Measurements from ENCODE around the gene TBC1D2B.

- TF ChIP-seq CTCF (IDR thresholded peaks at IDR 0.05) (no peak), POLR2A (IDR thresholded peaks at IDR 0.05) (no peak), POLR2AphosphoS5 (IDR thresholded peaks at IDR 0.05; ENCODE audit: insufficient read depth in 1 of 2, low read depth in 1 of 2) (no peak)
Measured at GRCh38 chr15:77969055-77969454, 108.5 kb downstream of the TBC1D2B start.
